Measurements from ENCODE around the gene ALDH1L2. TPM values are rescaled to one million over a fixed set of nuclear protein-coding genes. Genes with fewer than 3 reads are reported as not detected.
A peak's percentile ranks its signal among the peaks of the same experiment; 100 is the strongest.

ALDH1L2 gene
- total RNA-seq, 1 experiment from 2014 or later = 0.15 TPM

- Histone ChIP-seq H3K9me2 (replicated peaks; ENCODE audit: low read length) (no peaks in the 10 kb centered on the region), H3K4me1 (ENCODE audit: insufficient read depth, low read length) (no peaks in the 10 kb centered on the region), H3F3A (ENCODE audit: low read length, unreplicated experiment) (no peaks in the 10 kb centered on the region), H3K79me2 (ENCODE audit: low read length) (no peaks in the 10 kb centered on the region), H3K36me3 (ENCODE audit: low read depth, low read length) (no peaks in the 10 kb centered on the region), H3K27ac (ENCODE audit: low read length) (no peak overlapping the region), H3K9me3 (ENCODE audit: low read length) (peaks cover 6% of the 10 kb centered on the region; the same call in 1 of the 2 replicates), H2AFZ (ENCODE audit: low read length) (peak overlapping the region; percentile 60), H3K4me2 (ENCODE audit: low read length) (peak overlapping the region; percentile 59), H4K20me1 (ENCODE audit: low read length) (no peaks in the 10 kb centered on the region), H3K4me3 (ENCODE audit: low read length) (peak overlapping the region; percentile 20; the same call in 1 of the 2 replicates), H3K9ac (ENCODE audit: low read length) (no peak overlapping the region), H3K27me3 (ENCODE audit: low read length) (no peaks in the 10 kb centered on the region)
- ChIA-PET CTCF (no interaction called here), POLR2A (ENCODE audit: unreplicated experiment) (interaction anchor here (0.6 kb wide), 1 partner anchor 157 kb away, joined by 3 read pairs; no protein-coding TSS in a partner anchor)
- intact Hi-C loops (cut with micrococcal nuclease) = no loop called here
- no TSS peak for BruUV-seq (replicated peaks)
- TF ChIP-seq, protein P1, sequence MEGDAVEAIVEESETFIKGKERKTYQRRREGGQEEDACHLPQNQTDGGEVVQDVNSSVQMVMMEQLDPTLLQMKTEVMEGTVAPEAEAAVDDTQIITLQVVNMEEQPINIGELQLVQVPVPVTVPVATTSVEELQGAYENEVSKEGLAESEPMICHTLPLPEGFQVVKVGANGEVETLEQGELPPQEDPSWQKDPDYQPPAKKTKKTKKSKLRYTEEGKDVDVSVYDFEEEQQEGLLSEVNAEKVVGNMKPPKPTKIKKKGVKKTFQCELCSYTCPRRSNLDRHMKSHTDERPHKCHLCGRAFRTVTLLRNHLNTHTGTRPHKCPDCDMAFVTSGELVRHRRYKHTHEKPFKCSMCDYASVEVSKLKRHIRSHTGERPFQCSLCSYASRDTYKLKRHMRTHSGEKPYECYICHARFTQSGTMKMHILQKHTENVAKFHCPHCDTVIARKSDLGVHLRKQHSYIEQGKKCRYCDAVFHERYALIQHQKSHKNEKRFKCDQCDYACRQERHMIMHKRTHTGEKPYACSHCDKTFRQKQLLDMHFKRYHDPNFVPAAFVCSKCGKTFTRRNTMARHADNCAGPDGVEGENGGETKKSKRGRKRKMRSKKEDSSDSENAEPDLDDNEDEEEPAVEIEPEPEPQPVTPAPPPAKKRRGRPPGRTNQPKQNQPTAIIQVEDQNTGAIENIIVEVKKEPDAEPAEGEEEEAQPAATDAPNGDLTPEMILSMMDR (conservative IDR thresholded peaks at IDR 0.05; ENCODE audit: low read depth, low read length) = no peak
- TF ChIP-seq EZH2 (IDR thresholded peaks at IDR 0.05; ENCODE audit: low read length, unreplicated experiment) (no peak), EZH2phosphoT487 (IDR thresholded peaks at IDR 0.05; ENCODE audit: borderline replicate concordance, low read length) (no peak)
- peak; percentile 60 for ATAC-seq
- DNase-seq = peak; percentile 46
Observed at GRCh38 chr12:105092336-105092735, 8.1 kb upstream of the ALDH1L2 start.

GRCh38 chr12:105091476-105092206 is 7.4 kb upstream of the ALDH1L2 start:
- no peaks in the 10 kb centered on the region for H3K4me1 ChIP-seq (ENCODE audit: insufficient read depth, low read length)
- intact Hi-C loops (cut with micrococcal nuclease) = no loop called here
- ChIA-PET POLR2A (ENCODE audit: unreplicated experiment) (interaction anchor here (0.7 kb wide), 1 partner anchor 24 kb away, joined by 3 read pairs; no protein-coding TSS in a partner anchor), CTCF (interaction anchor here (0.7 kb wide), 1 partner anchor 1126 kb away, joined by 4 read pairs; no protein-coding TSS in a partner anchor)
- H3K9ac ChIP-seq (ENCODE audit: low read length) = no peak overlapping the region
- H3K27me3 ChIP-seq (ENCODE audit: low read length) = no peaks in the 10 kb centered on the region
- H3K36me3 ChIP-seq (ENCODE audit: low read depth, low read length) = no peaks in the 10 kb centered on the region
- DNase-seq (no peak), ATAC-seq (no peak)
- H3K4me2 ChIP-seq (ENCODE audit: low read length) = peak overlapping the region; percentile 59; the same call in 1 of the 2 replicates
- peak overlapping the region; percentile 60 for H2AFZ ChIP-seq (ENCODE audit: low read length)
- TF ChIP-seq, protein P1 (conservative IDR thresholded peaks at IDR 0.05; ENCODE audit: low read depth, low read length) = no peak
- no peak for TF ChIP-seq EZH2 (IDR thresholded peaks at IDR 0.05; ENCODE audit: low read length, unreplicated experiment)
- no peak for TF ChIP-seq EZH2phosphoT487 (IDR thresholded peaks at IDR 0.05; ENCODE audit: borderline replicate concordance, low read length)
- no peaks in the 10 kb centered on the region for H3F3A ChIP-seq (ENCODE audit: low read length, unreplicated experiment)
- H3K9me3 ChIP-seq (ENCODE audit: low read length) = peaks cover 6% of the 10 kb centered on the region; the same call in 1 of the 2 replicates
- H3K27ac ChIP-seq (ENCODE audit: low read length) = no peak overlapping the region
- H4K20me1 ChIP-seq (ENCODE audit: low read length) = no peaks in the 10 kb centered on the region
- BruUV-seq (replicated peaks) = no TSS peak
- H3K4me3 ChIP-seq (ENCODE audit: low read length) = peak overlapping the region; percentile 20; the same call in 1 of the 2 replicates
- no peaks in the 10 kb centered on the region for H3K79me2 ChIP-seq (ENCODE audit: low read length)
- H3K9me2 ChIP-seq (replicated peaks; ENCODE audit: low read length) = no peaks in the 10 kb centered on the region

DNA sequence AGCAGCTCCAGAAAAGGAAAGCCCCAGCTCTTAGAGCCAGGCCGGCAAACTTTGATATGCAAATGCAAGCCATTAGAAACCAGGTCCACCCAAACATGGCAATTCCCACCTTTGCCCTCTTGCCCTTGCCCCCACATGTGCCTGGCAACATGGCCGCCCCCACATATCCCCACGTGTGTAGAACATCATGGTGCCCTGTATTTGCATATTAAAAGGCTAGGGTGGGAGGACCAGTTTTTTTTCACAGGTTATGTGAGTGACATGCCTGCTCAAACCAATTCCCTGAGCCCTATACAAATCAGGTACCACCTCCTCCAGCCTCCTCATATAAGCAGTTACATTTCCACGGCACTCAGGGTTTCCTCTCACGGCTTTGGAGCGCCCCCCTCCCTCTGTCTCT is 6.1 kb upstream of the ALDH1L2 start:
- DNase-seq = no peak
- Histone ChIP-seq H3K4me2 (ENCODE audit: low read length) (no peak overlapping the region), H3K4me3 (ENCODE audit: low read length) (no peak overlapping the region), H3K27ac (ENCODE audit: low read length) (no peak overlapping the region), H3K9ac (ENCODE audit: low read length) (no peak overlapping the region), H3K36me3 (ENCODE audit: low read depth, low read length) (no peaks in the 10 kb centered on the region), H3K9me2 (replicated peaks; ENCODE audit: low read length) (no peaks in the 10 kb centered on the region), H3K4me1 (ENCODE audit: insufficient read depth, low read length) (no peaks in the 10 kb centered on the region), H4K20me1 (ENCODE audit: low read length) (no peaks in the 10 kb centered on the region), H2AFZ (ENCODE audit: low read length) (no peak overlapping the region), H3K9me3 (ENCODE audit: low read length) (peaks cover 6% of the 10 kb centered on the region; the same call in 1 of the 2 replicates), H3F3A (ENCODE audit: low read length, unreplicated experiment) (no peaks in the 10 kb centered on the region), H3K27me3 (ENCODE audit: low read length) (no peaks in the 10 kb centered on the region), H3K79me2 (ENCODE audit: low read length) (no peaks in the 10 kb centered on the region)
- no peak for ATAC-seq
- no TSS peak for BruUV-seq (replicated peaks)
- TF ChIP-seq, protein P1 (conservative IDR thresholded peaks at IDR 0.05; ENCODE audit: low read depth, low read length) = no peak
- TF ChIP-seq EZH2phosphoT487 (IDR thresholded peaks at IDR 0.05; ENCODE audit: borderline replicate concordance, low read length) = no peak
- TF ChIP-seq EZH2 (IDR thresholded peaks at IDR 0.05; ENCODE audit: low read length, unreplicated experiment) = no peak
- intact Hi-C loops (cut with micrococcal nuclease) = no loop called here
- ChIA-PET POLR2A (ENCODE audit: unreplicated experiment) (no interaction called here), CTCF (no interaction called here)
